ENCODE measurements around the gene PIGT.

GRCh38 chr20:45377269-45377668 is 38.7 kb upstream of the PIGT start:
- TF ChIP-seq POLR2AphosphoS5 (IDR thresholded peaks at IDR 0.05; ENCODE audit: low read depth, low read length) (no peak), POLR2A (IDR thresholded peaks at IDR 0.05; ENCODE audit: low read depth, low read length) (no peak), TAF1 (IDR thresholded peaks at IDR 0.05; ENCODE audit: borderline replicate concordance, low read depth, low read length) (no peak)
